Measurements from ENCODE around the gene CXorf58. TPM values are rescaled to one million over a fixed set of nuclear protein-coding genes. Genes with fewer than 3 reads are reported as not detected.

CXorf58 gene
- total RNA-seq, 1 experiment from 2014 or later: not detected

DNA sequence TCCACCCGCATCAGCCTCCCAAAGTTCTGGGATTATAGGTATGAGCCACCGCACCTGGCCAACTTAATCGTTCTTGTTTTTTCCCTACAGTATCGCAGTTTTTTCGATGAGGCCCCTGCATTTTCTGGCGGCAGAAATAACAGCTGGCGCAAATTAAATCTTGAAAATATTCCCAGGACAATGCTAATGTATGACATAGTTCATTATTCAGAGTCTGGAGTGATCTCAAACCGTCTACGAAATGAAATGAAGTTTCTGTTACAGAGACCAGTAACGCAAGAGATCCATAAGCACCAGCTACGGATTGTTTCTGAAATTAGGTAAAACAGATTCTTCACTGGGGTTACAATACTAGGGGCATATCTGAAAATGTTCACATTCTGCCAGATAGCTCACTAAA lies 27.3 kb downstream of the CXorf58 start:
- TF ChIP-seq, protein P1, sequence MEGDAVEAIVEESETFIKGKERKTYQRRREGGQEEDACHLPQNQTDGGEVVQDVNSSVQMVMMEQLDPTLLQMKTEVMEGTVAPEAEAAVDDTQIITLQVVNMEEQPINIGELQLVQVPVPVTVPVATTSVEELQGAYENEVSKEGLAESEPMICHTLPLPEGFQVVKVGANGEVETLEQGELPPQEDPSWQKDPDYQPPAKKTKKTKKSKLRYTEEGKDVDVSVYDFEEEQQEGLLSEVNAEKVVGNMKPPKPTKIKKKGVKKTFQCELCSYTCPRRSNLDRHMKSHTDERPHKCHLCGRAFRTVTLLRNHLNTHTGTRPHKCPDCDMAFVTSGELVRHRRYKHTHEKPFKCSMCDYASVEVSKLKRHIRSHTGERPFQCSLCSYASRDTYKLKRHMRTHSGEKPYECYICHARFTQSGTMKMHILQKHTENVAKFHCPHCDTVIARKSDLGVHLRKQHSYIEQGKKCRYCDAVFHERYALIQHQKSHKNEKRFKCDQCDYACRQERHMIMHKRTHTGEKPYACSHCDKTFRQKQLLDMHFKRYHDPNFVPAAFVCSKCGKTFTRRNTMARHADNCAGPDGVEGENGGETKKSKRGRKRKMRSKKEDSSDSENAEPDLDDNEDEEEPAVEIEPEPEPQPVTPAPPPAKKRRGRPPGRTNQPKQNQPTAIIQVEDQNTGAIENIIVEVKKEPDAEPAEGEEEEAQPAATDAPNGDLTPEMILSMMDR (conservative IDR thresholded peaks at IDR 0.05; ENCODE audit: low read depth, low read length): no peak
- no peak for TF ChIP-seq EZH2 (IDR thresholded peaks at IDR 0.05; ENCODE audit: borderline replicate concordance, low read depth, low read length, poor library complexity, severe bottlenecking)
- peaks cover 9% of the 10 kb centered on the region for H3K4me1 ChIP-seq (ENCODE audit: insufficient read depth, low read length, poor library complexity, severe bottlenecking)
- H3K4me3 ChIP-seq (ENCODE audit: low read depth, low read length, poor library complexity, severe bottlenecking): no peak overlapping the region
- no peak for DNase-seq (ENCODE audit: low spot score)
- no peaks in the 10 kb centered on the region for H3K9me3 ChIP-seq (ENCODE audit: low read depth, low read length, poor library complexity, severe bottlenecking)
- ChIA-PET CTCF (no interaction called here), POLR2A (ENCODE audit: low non-redundant PET) (interaction anchor here (0.6 kb wide), 1 partner anchor 12 kb away, joined by 4 read pairs; no protein-coding TSS in a partner anchor)
- no peak overlapping the region for H3K27ac ChIP-seq (ENCODE audit: low read depth, low read length, poor library complexity, severe bottlenecking)
- H3K36me3 ChIP-seq (ENCODE audit: insufficient read depth, low read length, poor library complexity, severe bottlenecking): no peaks in the 10 kb centered on the region
- intact Hi-C loops (cut with micrococcal nuclease; ENCODE audit: unreplicated experiment): no loop called here
- BruUV-seq (replicated peaks): no TSS peak
- peaks cover 5% of the 10 kb centered on the region for H3K27me3 ChIP-seq (replicated peaks; ENCODE audit: insufficient read depth, low read depth, low read length, poor library complexity)

DNA sequence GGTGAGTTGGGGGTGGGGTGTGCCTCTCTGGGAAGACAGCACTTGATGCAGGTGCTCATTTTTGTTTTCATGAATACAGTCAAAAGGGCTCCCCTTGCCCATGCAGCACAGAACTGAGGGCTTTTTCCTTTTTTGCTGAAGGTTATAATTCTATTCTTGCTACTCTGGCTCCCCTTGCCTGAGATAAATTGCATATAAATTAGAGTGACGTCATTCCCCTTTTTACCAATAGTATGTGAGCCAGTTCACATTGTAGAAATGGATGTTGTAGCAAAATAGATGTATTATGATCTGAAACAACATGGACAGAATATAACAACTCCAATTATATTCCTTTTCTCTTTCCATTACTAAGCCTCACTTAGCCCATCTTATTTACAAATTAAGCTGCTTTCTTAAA lies 28.4 kb downstream of the CXorf58 start:
- Histone ChIP-seq H3K36me3 (ENCODE audit: insufficient read depth, low read length, poor library complexity, severe bottlenecking) (no peaks in the 10 kb centered on the region), H3K4me1 (ENCODE audit: insufficient read depth, low read length, poor library complexity, severe bottlenecking) (peaks cover 5% of the 10 kb centered on the region), H3K4me3 (ENCODE audit: low read depth, low read length, poor library complexity, severe bottlenecking) (no peak overlapping the region), H3K27me3 (replicated peaks; ENCODE audit: insufficient read depth, low read depth, low read length, poor library complexity) (peaks cover 5% of the 10 kb centered on the region), H3K27ac (ENCODE audit: low read depth, low read length, poor library complexity, severe bottlenecking) (no peak overlapping the region), H3K9me3 (ENCODE audit: low read depth, low read length, poor library complexity, severe bottlenecking) (no peaks in the 10 kb centered on the region)
- ChIA-PET CTCF (no interaction called here), POLR2A (ENCODE audit: low non-redundant PET) (no interaction called here)
- intact Hi-C loops (cut with micrococcal nuclease; ENCODE audit: unreplicated experiment): no loop called here
- TF ChIP-seq, protein P1 (conservative IDR thresholded peaks at IDR 0.05; ENCODE audit: low read depth, low read length): no peak
- TF ChIP-seq EZH2 (IDR thresholded peaks at IDR 0.05; ENCODE audit: borderline replicate concordance, low read depth, low read length, poor library complexity, severe bottlenecking): no peak
- DNase-seq (ENCODE audit: low spot score): no peak
- BruUV-seq (replicated peaks): no TSS peak

DNA sequence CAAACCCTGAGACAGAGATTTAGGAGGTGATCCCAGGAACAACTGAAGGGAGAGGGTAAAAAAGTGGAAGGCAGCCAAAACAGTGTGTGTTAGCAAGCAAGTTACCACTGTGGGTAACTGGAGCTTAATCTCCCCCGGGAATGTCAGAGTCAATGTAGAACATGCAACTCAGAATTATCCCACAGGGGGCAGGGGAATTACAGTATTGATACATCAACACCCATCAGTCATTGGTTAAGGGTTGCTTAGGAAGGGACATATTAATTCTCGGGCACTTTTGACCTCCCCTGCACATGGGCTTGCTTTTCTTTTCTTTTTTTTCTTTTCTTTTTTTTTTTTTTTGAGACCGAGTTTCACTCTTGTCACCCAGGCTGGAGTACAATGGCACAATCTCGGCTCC lies 29.3 kb downstream of the CXorf58 start:
- H3K27ac ChIP-seq (ENCODE audit: low read depth, low read length, poor library complexity, severe bottlenecking): no peak overlapping the region
- H3K4me1 ChIP-seq (ENCODE audit: insufficient read depth, low read length, poor library complexity, severe bottlenecking): peaks cover 4% of the 10 kb centered on the region
- H3K9me3 ChIP-seq (ENCODE audit: low read depth, low read length, poor library complexity, severe bottlenecking): no peaks in the 10 kb centered on the region
- BruUV-seq (replicated peaks): no TSS peak
- ChIA-PET POLR2A (ENCODE audit: low non-redundant PET) (no interaction called here), CTCF (interaction anchor here (0.7 kb wide), 1 partner anchor 53 kb away, joined by 6 read pairs; no protein-coding TSS in a partner anchor)
- peak; percentile 68 for DNase-seq (ENCODE audit: low spot score)
- no peaks in the 10 kb centered on the region for H3K36me3 ChIP-seq (ENCODE audit: insufficient read depth, low read length, poor library complexity, severe bottlenecking)
- no peak for TF ChIP-seq EZH2 (IDR thresholded peaks at IDR 0.05; ENCODE audit: borderline replicate concordance, low read depth, low read length, poor library complexity, severe bottlenecking)
- TF ChIP-seq, protein P1 (conservative IDR thresholded peaks at IDR 0.05; ENCODE audit: low read depth, low read length): peak; percentile 19; the same call in 1 of the 2 replicates
- intact Hi-C loops (cut with micrococcal nuclease; ENCODE audit: unreplicated experiment): no loop called here
- no peak overlapping the region for H3K4me3 ChIP-seq (ENCODE audit: low read depth, low read length, poor library complexity, severe bottlenecking)
- peaks cover 5% of the 10 kb centered on the region for H3K27me3 ChIP-seq (replicated peaks; ENCODE audit: insufficient read depth, low read depth, low read length, poor library complexity)
